ENCODE measurements around the gene ZNF701.
A peak's percentile ranks its signal among the peaks of the same experiment; 100 is the strongest.
"Not testable (repeated sequence)": the region's sequence is repeated elsewhere in the genome, so short reads cannot be mapped to it uniquely, and the experiment has no call there.

Gene ZNF701

GRCh38 chr19:52570000-52570861, at the start of gene ZNF701:
Gene ZNF701 (plus strand): TSS chr19:52570287. CDS start chr19:52574148, 3,861 bp downstream.
- peak; percentile 68 for DNase-seq (ENCODE audit: low read depth, low spot score)

GRCh38 chr19:52522551-52522950, 47.5 kb upstream of the ZNF701 start:
- DNase-seq (ENCODE audit: low read depth, low spot score), result no peak

GRCh38 chr19:52524086-52524485, 46.0 kb upstream of the ZNF701 start:
- no peak for DNase-seq (ENCODE audit: low read depth, low spot score)

GRCh38 chr19:52527134-52527955, 42.7 kb upstream of the ZNF701 start, which contains the start of gene ZNF808:
Gene ZNF808 (plus strand): TSS chr19:52527668. CDS start chr19:52543285, 15,617 bp downstream.
- peak; percentile 39 for DNase-seq (ENCODE audit: low read depth, low spot score)

GRCh38 chr19:52527956-52528351, 42.1 kb upstream of the ZNF701 start:
- DNase-seq (ENCODE audit: low read depth, low spot score), result no peak

- no peak for DNase-seq (ENCODE audit: low read depth, low spot score)
These were observed 37.6 kb upstream of the ZNF701 start for GRCh38 chr19:52532480-52532879.

- DNase-seq (ENCODE audit: low read depth, low spot score), result no peak
These were observed 36.2 kb upstream of the ZNF701 start for GRCh38 chr19:52533901-52534300.

- DNase-seq (ENCODE audit: low read depth, low spot score), result not testable (repeated sequence)
These were observed 34.7 kb upstream of the ZNF701 start for GRCh38 chr19:52535385-52535770.

- DNase-seq (ENCODE audit: low read depth, low spot score), result peak; percentile 23
These were observed 34.2 kb upstream of the ZNF701 start for GRCh38 chr19:52535771-52536447.

- no peak for DNase-seq (ENCODE audit: low read depth, low spot score)
These were observed 33.7 kb upstream of the ZNF701 start for GRCh38 chr19:52536448-52536800.

- not testable (repeated sequence) for DNase-seq (ENCODE audit: low read depth, low spot score)
These were observed 31.3 kb upstream of the ZNF701 start for GRCh38 chr19:52538815-52539214.

GRCh38 chr19:52541176-52541575, 28.9 kb upstream of the ZNF701 start:
- not testable (repeated sequence) for DNase-seq (ENCODE audit: low read depth, low spot score)

GRCh38 chr19:52541608-52542007, 28.5 kb upstream of the ZNF701 start:
- DNase-seq (ENCODE audit: low read depth, low spot score), result no peak

GRCh38 chr19:52542541-52542940, 27.5 kb upstream of the ZNF701 start:
- not testable (repeated sequence) for DNase-seq (ENCODE audit: low read depth, low spot score)

GRCh38 chr19:52542984-52543664, 27.0 kb upstream of the ZNF701 start:
- no peak for DNase-seq (ENCODE audit: low read depth, low spot score)

GRCh38 chr19:52554216-52554971, 15.7 kb upstream of the ZNF701 start:
- DNase-seq (ENCODE audit: low read depth, low spot score), result no peak

- DNase-seq (ENCODE audit: low read depth, low spot score), result no peak
These were observed 12.7 kb upstream of the ZNF701 start for GRCh38 chr19:52557231-52557995.

- not testable (repeated sequence) for DNase-seq (ENCODE audit: low read depth, low spot score)
These were observed 11.2 kb upstream of the ZNF701 start for GRCh38 chr19:52558732-52559445.

- not testable (repeated sequence) for DNase-seq (ENCODE audit: low read depth, low spot score)
These were observed 8.5 kb upstream of the ZNF701 start for GRCh38 chr19:52561611-52562010.

Data from smooth muscle cell of the brain vasculature (primary cell).